ENCODE measurements around the gene PAPPA.

- TF ChIP-seq EZH2 (IDR thresholded peaks at IDR 0.05; ENCODE audit: borderline replicate concordance, low read length) (no peak), CTCF (conservative IDR thresholded peaks at IDR 0.05 in 1 of 2, IDR thresholded peaks at IDR 0.05 in 1 of 2; ENCODE audit: extremely low read depth in 1 of 2, insufficient read depth in 1 of 2, low read depth in 1 of 2, low read length in 2 of 2) (no peak)
Measured at GRCh38 chr9:116434314-116434713, 280.7 kb downstream of the PAPPA start.

Data from mammary epithelial cell (primary cell).